GM12878 (cell line): ENCODE data around the gene MRPL2. TPM values are rescaled to one million over a fixed set of nuclear protein-coding genes. Genes with fewer than 3 reads are reported as not detected.

Experiments used
- ATAC-seq: fragments of 200-7000 bp; cut with Tn5 transposase; 3 replicates; pipeline ENCODE4 v1.9.1; 2020; ENCODE audit warnings: mild to moderate bottlenecking, moderate library complexity
- BruUV-seq: library from RNA; stranded (reverse); fragments of 400-500 nt; replicated peaks from 2 replicates; lab custom pipeline; 2021; lab: Mats Ljungman, UMichigan
- CTCF ChIA-PET: fragments of 300-600 bp; sonication (Branson Sonifier 250); formaldehyde crosslinking; extraction: SDS; loops from one replicate; lab custom pipeline; 2021; ENCODE audit warnings: inconsistent platforms; lab: Yijun Ruan, JAX
- POLR2A ChIA-PET: fragments of 350-600 bp; formaldehyde crosslinking; extraction: SDS; loops from one replicate; lab custom pipeline; 2021; ENCODE audit warnings: inconsistent platforms; lab: Charles Lee
- RAD21 ChIA-PET: fragments of 300-600 bp; sonication (Branson Sonifier 250); formaldehyde crosslinking; loops from one replicate; lab custom pipeline; 2023; ENCODE audit warnings: antibody characterized with exemption; ENCODE audit not compliant: unreplicated experiment; lab: Charles Lee
- SMC1A ChIA-PET: fragments of 300-600 bp; sonication (Branson Sonifier 250); formaldehyde crosslinking; loops from one replicate; lab custom pipeline; 2023; ENCODE audit not compliant: unreplicated experiment, uncharacterized antibody; lab: Charles Lee
- DNase-seq: peaks from one replicate; pipeline ENCODE4 v3.0.0-alpha.2; 2011; ENCODE audit warnings: low read depth, low spot score
- FAIRE-seq: peaks from 3 replicates; lab custom pipeline; 2011; peaks lifted over from hg19 to GRCh38; lab: Jason Lieb, UNC
- H2AFZ ChIP-seq: 2 replicates; pipeline ENCODE4 v1.6.0; 2011; ENCODE audit warnings: low read depth, low read length, control low read depth; ENCODE audit not compliant: control insufficient read depth
- H3K27ac ChIP-seq: 2 replicates; pipeline ENCODE4 v1.5.1; 2011; ENCODE audit warnings: control low read depth; ENCODE audit not compliant: control insufficient read depth, insufficient read depth
- H3K27me3 ChIP-seq, 2 experiments: replicated peaks in 1 of 2; 2 replicates each; pipeline versions ENCODE4 v1.6.0 to v1.6.1; 2011; ENCODE audit warnings: low read length in 1 of 2; ENCODE audit not compliant: control insufficient read depth in 2 of 2, insufficient read depth in 2 of 2
- H3K36me3 ChIP-seq, 2 experiments: 2 replicates each; pipeline ENCODE4 v1.5.1; 2011; ENCODE audit warnings: low read length in 1 of 2; ENCODE audit not compliant: control insufficient read depth in 2 of 2, insufficient read depth in 2 of 2
- H3K4me1 ChIP-seq: 2 replicates; pipeline ENCODE4 v1.6.1; 2011; ENCODE audit warnings: mild to moderate bottlenecking, low read length, moderate library complexity, mixed read lengths; ENCODE audit not compliant: control insufficient read depth, insufficient read depth
- H3K4me2 ChIP-seq: 2 replicates; pipeline ENCODE4 v1.6.0; 2011; ENCODE audit warnings: control low read depth; ENCODE audit not compliant: control insufficient read depth, insufficient read depth
- H3K4me3 ChIP-seq: fragments of 200-600 bp; sonication (generic); 2 replicates; pipeline ENCODE4 v1.5.1; 2016
- H3K79me2 ChIP-seq: 2 replicates; pipeline ENCODE4 v1.6.0; 2011; ENCODE audit warnings: low read length; ENCODE audit not compliant: control insufficient read depth, insufficient read depth
- H3K9ac ChIP-seq: 2 replicates; pipeline ENCODE4 v1.8.0; 2011; ENCODE audit warnings: low read length, control low read depth, mixed read lengths; ENCODE audit not compliant: control insufficient read depth, insufficient read depth
- H3K9me3 ChIP-seq: replicated peaks from 3 replicates; pipeline ENCODE4 v1.5.1; 2011; ENCODE audit warnings: mild to moderate bottlenecking, low read length; ENCODE audit not compliant: control insufficient read depth, insufficient read depth
- H4K20me1 ChIP-seq: 2 replicates; pipeline ENCODE4 v1.6.0; 2011; ENCODE audit not compliant: control insufficient read depth, insufficient read depth
- CREM ChIP-seq: IDR thresholded peaks from 2 replicates; pipeline ENCODE4 v1.6.1; 2014; ENCODE audit warnings: antibody characterized with exemption, low read depth
- GABPA ChIP-seq: IDR thresholded peaks from 2 replicates; pipeline ENCODE4 v1.6.1; 2014; ENCODE audit warnings: antibody characterized with exemption, low read depth, mild to moderate bottlenecking, inconsistent platforms
- MEF2B ChIP-seq: fragments of 450-650 bp; IDR thresholded peaks from 2 replicates; pipeline ENCODE4 v1.6.1; 2018; ENCODE audit warnings: mild to moderate bottlenecking, moderate library complexity; ENCODE audit not compliant: partially characterized antibody, poor library complexity, severe bottlenecking
- MYC ChIP-seq: IDR thresholded peaks from 2 replicates; pipeline ENCODE4 v1.6.1; 2011; ENCODE audit warnings: mild to moderate bottlenecking, low read length, moderate library complexity, inconsistent platforms; ENCODE audit not compliant: insufficient read depth, insufficient replicate concordance, insufficient read length, severe bottlenecking
- PAX5 ChIP-seq: IDR thresholded peaks from 2 replicates; pipeline ENCODE4 v1.6.1; 2011; ENCODE audit warnings: low read depth, low read length, borderline replicate concordance
- TCF12 ChIP-seq: IDR thresholded peaks from 2 replicates; pipeline ENCODE4 v1.6.1; 2011; ENCODE audit warnings: low read depth, mild to moderate bottlenecking, low read length
- WRNIP1 ChIP-seq: IDR thresholded peaks from 2 replicates; pipeline ENCODE4 v1.6.1; 2011; ENCODE audit warnings: low read depth, low read length, improper control_type of control experiment, borderline replicate concordance
- ZNF274 ChIP-seq: IDR thresholded peaks from one replicate; pipeline ENCODE4 v1.8.0; 2011; ENCODE audit not compliant: insufficient read length, insufficient read depth
- WGBS: methylation state at CpG from one replicate; pipeline ENCODE4 v1.1.6; 2016; ENCODE audit warnings: low lambda C conversion rate; ENCODE audit not compliant: insufficient replicate concordance, insufficient coverage; ENCODE audit errors: missing lambda C conversion rate; 5-methylcytosine and 5-hydroxymethylcytosine counted together
- in situ Hi-C: fragments of 300-500 bp; cut with MboI; formaldehyde crosslinking; loops from 9 replicates; pipeline ENCODE4 v1.14.3; 2018; ENCODE audit warnings: mixed read lengths
- intact Hi-C: fragments of 100-400 bp; cut with micrococcal nuclease; formaldehyde crosslinking; loops from one replicate; pipeline ENCODE4 v1.14.2; 2022; ENCODE audit not compliant: unreplicated experiment
- polyA plus RNA-seq, 11 experiments: library from polyadenylated mRNA; depleted of rRNA in 4 of 11; unstranded in 6 of 11; stranded (reverse) in 5 of 11; fragments of >200 nt; fragmentation: Nextera tagmentation in 4 of 11; fragmentation: Illumina TruSeq in 1 of 11; extraction: Ambion mirVana in 4 of 11; extraction: Trizol in 1 of 11; gene quantifications; 1 replicate in 1 of 11; 2 replicates in 10 of 11; pipeline versions ENCODE4 v1.2.1 to v1.2.3, GENCODE V29; 2011 to 2016; ENCODE audit warnings: inconsistent platforms in 2 of 11, missing spikeins in 2 of 11, low read depth in 1 of 11
- total RNA-seq, 4 experiments: library from RNA; depleted of rRNA in 3 of 4; stranded (reverse); fragments of >200 nt in 3 of 4; fragmentation: Illumina TruSeq in 1 of 4; extraction: Trizol in 1 of 4; gene quantifications; 2 replicates each; pipeline versions ENCODE4 v1.2.1 to v1.2.3, GENCODE V29; 2013 to 2021
- TF ChIP-seq, protein P1 (sequence below): fragments of 450-650 bp; IDR thresholded peaks from 2 replicates; pipeline ENCODE4 v1.6.1; 2017; ENCODE audit warnings: mild to moderate bottlenecking
- TF ChIP-seq, protein P2 (sequence below): fragments of 450-650 bp; IDR thresholded peaks from 2 replicates; pipeline ENCODE4 v1.6.1; 2017; ENCODE audit warnings: antibody characterized with exemption, mild to moderate bottlenecking, moderate library complexity

MRPL2 gene
- total and polyA plus RNA-seq, 10 of the 15 experiments (the other 5 are each of a cell fraction or from before 2014, with no cell fraction given), result 29.7 to 125 (median 50.2) TPM

DNA sequence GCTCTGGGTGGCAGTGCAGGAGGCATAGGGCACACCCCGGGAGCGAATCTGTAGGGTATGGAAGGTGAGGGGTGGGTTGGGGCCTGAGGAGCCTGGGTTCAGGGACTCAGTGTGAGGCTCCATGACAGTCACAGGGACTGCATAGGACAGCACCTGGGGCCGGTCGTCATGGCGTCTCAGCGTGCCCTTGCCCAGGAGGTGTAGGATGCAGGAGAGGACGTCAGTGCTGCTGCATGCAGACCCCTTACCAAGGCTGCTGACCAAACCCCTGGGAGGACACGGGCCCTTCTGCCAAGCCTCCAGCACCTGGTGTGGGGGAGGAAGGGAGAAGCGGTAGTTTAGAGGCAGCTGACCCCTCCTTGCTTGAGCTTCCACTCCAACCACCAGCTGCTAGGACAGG lies 21.5 kb downstream of the MRPL2 start:
- Histone ChIP-seq H3K36me3 (peaks cover 11 to 12% of the 10 kb centered on the region in 2 experiments), H3K4me3 (no peak overlapping the region), H3K4me2 (no peak overlapping the region)
- intact Hi-C loops, result no loop called here
- TF ChIP-seq WRNIP1 (no peak), MYC (no peak)
- TF ChIP-seq, all 136 proteins: peak for 0
- in situ Hi-C loops, result no loop called here
- Histone ChIP-seq H3K9me3 (no peaks in the 10 kb centered on the region), H2AFZ (no peak overlapping the region), H3K4me1 (no peaks in the 10 kb centered on the region), H3K9ac (no peak overlapping the region), H3K27me3 (no peaks in the 10 kb centered on the region), H4K20me1 (no peaks in the 10 kb centered on the region), H3K27ac (no peak overlapping the region), H3K79me2 (no peaks in the 10 kb centered on the region)
- no peak for FAIRE-seq
- ChIA-PET SMC1A (no interaction called here), POLR2A (interaction anchor here (0.9 kb wide), 1 partner anchor 17 kb away, joined by 3 read pairs; the partner anchor contains the start of gene CUL7), CTCF (no interaction called here), RAD21 (no interaction called here)
- BruUV-seq, result no TSS peak
- DNase-seq, result no peak
- ATAC-seq, result no peak
- 73% methylated on average over 9 of the region's 9 CpGs for WGBS

DNA sequence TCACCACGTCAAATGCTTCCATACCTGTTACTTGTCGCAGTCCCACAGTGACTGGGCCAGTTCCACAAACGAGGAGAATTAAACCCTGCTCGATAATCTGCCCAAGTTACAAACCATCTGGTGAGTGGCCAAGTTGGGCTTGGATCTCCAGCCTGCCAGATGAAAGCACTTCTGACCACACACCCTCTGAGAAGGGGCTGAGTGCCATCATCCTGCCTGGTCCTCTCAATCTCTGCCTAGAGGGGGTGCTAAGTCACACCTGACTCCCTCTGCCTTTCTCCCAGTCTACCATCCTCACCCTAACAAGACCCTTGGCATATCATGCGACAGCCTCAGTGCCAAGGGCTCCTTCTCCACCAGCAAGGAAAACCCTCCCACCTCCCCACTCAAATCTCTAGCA lies 22.0 kb downstream of the MRPL2 start:
- no peak overlapping the region for H3K4me3 ChIP-seq
- intact Hi-C loops, result no loop called here
- ChIA-PET POLR2A (interaction anchor here (0.9 kb wide), 1 partner anchor 17 kb away, joined by 3 read pairs; the partner anchor contains the start of gene CUL7), CTCF (interaction anchor here (0.6 kb wide), 1 partner anchor 17 kb away, joined by 4 read pairs; no protein-coding TSS in a partner anchor), RAD21 (no interaction called here), SMC1A (no interaction called here)
- no peaks in the 10 kb centered on the region for H3K79me2 ChIP-seq
- in situ Hi-C loops, result no loop called here
- H3K4me1 ChIP-seq, result no peaks in the 10 kb centered on the region
- ATAC-seq (no peak), FAIRE-seq (no peak), DNase-seq (no peak)
- no peak overlapping the region for H3K4me2 ChIP-seq
- TSS peak; percentile 36 for BruUV-seq
- WGBS, result 87% methylated on average over 5 of the region's 5 CpGs
- H4K20me1 ChIP-seq, result no peaks in the 10 kb centered on the region
- no peaks in the 10 kb centered on the region for H3K27me3 ChIP-seq
- H3K27ac ChIP-seq, result no peak overlapping the region
- peaks cover 11 to 12% of the 10 kb centered on the region in 2 experiments for H3K36me3 ChIP-seq
- H3K9me3 ChIP-seq, result no peaks in the 10 kb centered on the region
- H3K9ac ChIP-seq, result no peak overlapping the region
- H2AFZ ChIP-seq, result no peak overlapping the region
- no peak for TF ChIP-seq PAX5
- no peak for TF ChIP-seq MEF2B
- TF ChIP-seq, protein P1, sequence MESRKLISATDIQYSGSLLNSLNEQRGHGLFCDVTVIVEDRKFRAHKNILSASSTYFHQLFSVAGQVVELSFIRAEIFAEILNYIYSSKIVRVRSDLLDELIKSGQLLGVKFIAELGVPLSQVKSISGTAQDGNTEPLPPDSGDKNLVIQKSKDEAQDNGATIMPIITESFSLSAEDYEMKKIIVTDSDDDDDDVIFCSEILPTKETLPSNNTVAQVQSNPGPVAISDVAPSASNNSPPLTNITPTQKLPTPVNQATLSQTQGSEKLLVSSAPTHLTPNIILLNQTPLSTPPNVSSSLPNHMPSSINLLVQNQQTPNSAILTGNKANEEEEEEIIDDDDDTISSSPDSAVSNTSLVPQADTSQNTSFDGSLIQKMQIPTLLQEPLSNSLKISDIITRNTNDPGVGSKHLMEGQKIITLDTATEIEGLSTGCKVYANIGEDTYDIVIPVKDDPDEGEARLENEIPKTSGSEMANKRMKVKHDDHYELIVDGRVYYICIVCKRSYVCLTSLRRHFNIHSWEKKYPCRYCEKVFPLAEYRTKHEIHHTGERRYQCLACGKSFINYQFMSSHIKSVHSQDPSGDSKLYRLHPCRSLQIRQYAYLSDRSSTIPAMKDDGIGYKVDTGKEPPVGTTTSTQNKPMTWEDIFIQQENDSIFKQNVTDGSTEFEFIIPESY, result no peak
- TF ChIP-seq, protein P2, sequence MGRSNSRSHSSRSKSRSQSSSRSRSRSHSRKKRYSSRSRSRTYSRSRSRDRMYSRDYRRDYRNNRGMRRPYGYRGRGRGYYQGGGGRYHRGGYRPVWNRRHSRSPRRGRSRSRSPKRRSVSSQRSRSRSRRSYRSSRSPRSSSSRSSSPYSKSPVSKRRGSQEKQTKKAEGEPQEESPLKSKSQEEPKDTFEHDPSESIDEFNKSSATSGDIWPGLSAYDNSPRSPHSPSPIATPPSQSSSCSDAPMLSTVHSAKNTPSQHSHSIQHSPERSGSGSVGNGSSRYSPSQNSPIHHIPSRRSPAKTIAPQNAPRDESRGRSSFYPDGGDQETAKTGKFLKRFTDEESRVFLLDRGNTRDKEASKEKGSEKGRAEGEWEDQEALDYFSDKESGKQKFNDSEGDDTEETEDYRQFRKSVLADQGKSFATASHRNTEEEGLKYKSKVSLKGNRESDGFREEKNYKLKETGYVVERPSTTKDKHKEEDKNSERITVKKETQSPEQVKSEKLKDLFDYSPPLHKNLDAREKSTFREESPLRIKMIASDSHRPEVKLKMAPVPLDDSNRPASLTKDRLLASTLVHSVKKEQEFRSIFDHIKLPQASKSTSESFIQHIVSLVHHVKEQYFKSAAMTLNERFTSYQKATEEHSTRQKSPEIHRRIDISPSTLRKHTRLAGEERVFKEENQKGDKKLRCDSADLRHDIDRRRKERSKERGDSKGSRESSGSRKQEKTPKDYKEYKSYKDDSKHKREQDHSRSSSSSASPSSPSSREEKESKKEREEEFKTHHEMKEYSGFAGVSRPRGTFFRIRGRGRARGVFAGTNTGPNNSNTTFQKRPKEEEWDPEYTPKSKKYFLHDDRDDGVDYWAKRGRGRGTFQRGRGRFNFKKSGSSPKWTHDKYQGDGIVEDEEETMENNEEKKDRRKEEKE, result no peak
- no peak for TF ChIP-seq ZNF274
- TF ChIP-seq TCF12, result no peak
- TF ChIP-seq GABPA, result no peak
- TF ChIP-seq CREM, result no peak
